ENCODE results near the gene C14orf132. TPM values are rescaled to one million over a fixed set of nuclear protein-coding genes. Genes with fewer than 3 reads are reported as not detected.
"Not testable (repeated sequence)": the region's sequence is repeated elsewhere in the genome, so short reads cannot be mapped to it uniquely, and the experiment has no call there.

C14orf132 gene
- total RNA-seq: 0.41 and 0.48 TPM in 2 replicates

GRCh38 chr14:96038920-96039632 is at the start of gene C14orf132:
Gene C14orf132 (plus strand): TSS chr14:96039362. CDS start chr14:96039501, 139 bp downstream.
- intact Hi-C loops (cut with micrococcal nuclease): no loop called here

GRCh38 chr14:95993768-95994592 is 45.2 kb upstream of the C14orf132 start:
- intact Hi-C loops (cut with micrococcal nuclease): loop anchor here (1.0 to 10.0 kb wide), 2 partner anchors 219 to 433 kb away; no protein-coding TSS in a partner anchor

- intact Hi-C loops (cut with micrococcal nuclease): loop anchor here (1.0 to 10.0 kb wide), 2 partner anchors 220 to 433 kb away; no protein-coding TSS in a partner anchor
Observed at GRCh38 chr14:95994593-95994928, 44.6 kb upstream of the C14orf132 start.

- intact Hi-C loops (cut with micrococcal nuclease): loop anchor here (10.0 kb wide), 1 partner anchor 224 kb away; no protein-coding TSS in a partner anchor
Observed at GRCh38 chr14:95998656-95999055, 40.5 kb upstream of the C14orf132 start.

GRCh38 chr14:96001866-96002497 is 37.2 kb upstream of the C14orf132 start:
- intact Hi-C loops (cut with micrococcal nuclease): no loop called here

- intact Hi-C loops (cut with micrococcal nuclease): no loop called here
Observed at GRCh38 chr14:96002498-96002884, 36.7 kb upstream of the C14orf132 start.

GRCh38 chr14:96011131-96011530 is 28.0 kb upstream of the C14orf132 start:
- intact Hi-C loops (cut with micrococcal nuclease): no loop called here

GRCh38 chr14:96011607-96012006 is 27.6 kb upstream of the C14orf132 start:
- intact Hi-C loops (cut with micrococcal nuclease): no loop called here

GRCh38 chr14:96012757-96013156 is 26.4 kb upstream of the C14orf132 start:
- intact Hi-C loops (cut with micrococcal nuclease): not testable (repeated sequence)

- intact Hi-C loops (cut with micrococcal nuclease): no loop called here
Observed at GRCh38 chr14:96014176-96014575, 25.0 kb upstream of the C14orf132 start.

GRCh38 chr14:96016501-96017160 is 22.5 kb upstream of the C14orf132 start:
- intact Hi-C loops (cut with micrococcal nuclease): no loop called here

GRCh38 chr14:96017882-96018281 is 21.3 kb upstream of the C14orf132 start:
- intact Hi-C loops (cut with micrococcal nuclease): no loop called here

- intact Hi-C loops (cut with micrococcal nuclease): no loop called here
Observed at GRCh38 chr14:96027431-96028355, 11.5 kb upstream of the C14orf132 start.

GRCh38 chr14:96029089-96029645 is 10.0 kb upstream of the C14orf132 start:
- intact Hi-C loops (cut with micrococcal nuclease): no loop called here

GRCh38 chr14:96030108-96030760 is 8.9 kb upstream of the C14orf132 start:
- intact Hi-C loops (cut with micrococcal nuclease): no loop called here

- intact Hi-C loops (cut with micrococcal nuclease): no loop called here
Observed at GRCh38 chr14:96031691-96032090, 7.5 kb upstream of the C14orf132 start.

- intact Hi-C loops (cut with micrococcal nuclease): no loop called here
Observed at GRCh38 chr14:96035456-96035855, 3.7 kb upstream of the C14orf132 start.

GRCh38 chr14:96037891-96038557 is 1.1 kb upstream of the C14orf132 start:
- intact Hi-C loops (cut with micrococcal nuclease): no loop called here

GRCh38 chr14:96038558-96038919 is 623 bp upstream of the C14orf132 start:
- intact Hi-C loops (cut with micrococcal nuclease): no loop called here

Data from T-helper 2 cell treated with Interferon-gamma antibody and Interleukin-4, amounts not matched to agents 100 ng/mL and 5 ng/mL, for 36 hours (primary cell).